Germinal center (tissue), 1 donor: Measurements from ENCODE around the gene LYST.

ENCODE experiments used
- DNase-seq: peaks from one replicate; pipeline ENCODE4 v3.0.0; 2012; ENCODE audit warnings: mixed read lengths, low spot score

The LYST gene

GRCh38 chr1:235883261-235883927 is 16.7 kb upstream of the LYST start:
- DNase-seq, result no peak

- no peak for DNase-seq
These were observed 16.1 kb upstream of the LYST start for GRCh38 chr1:235882816-235883215.

DNA sequence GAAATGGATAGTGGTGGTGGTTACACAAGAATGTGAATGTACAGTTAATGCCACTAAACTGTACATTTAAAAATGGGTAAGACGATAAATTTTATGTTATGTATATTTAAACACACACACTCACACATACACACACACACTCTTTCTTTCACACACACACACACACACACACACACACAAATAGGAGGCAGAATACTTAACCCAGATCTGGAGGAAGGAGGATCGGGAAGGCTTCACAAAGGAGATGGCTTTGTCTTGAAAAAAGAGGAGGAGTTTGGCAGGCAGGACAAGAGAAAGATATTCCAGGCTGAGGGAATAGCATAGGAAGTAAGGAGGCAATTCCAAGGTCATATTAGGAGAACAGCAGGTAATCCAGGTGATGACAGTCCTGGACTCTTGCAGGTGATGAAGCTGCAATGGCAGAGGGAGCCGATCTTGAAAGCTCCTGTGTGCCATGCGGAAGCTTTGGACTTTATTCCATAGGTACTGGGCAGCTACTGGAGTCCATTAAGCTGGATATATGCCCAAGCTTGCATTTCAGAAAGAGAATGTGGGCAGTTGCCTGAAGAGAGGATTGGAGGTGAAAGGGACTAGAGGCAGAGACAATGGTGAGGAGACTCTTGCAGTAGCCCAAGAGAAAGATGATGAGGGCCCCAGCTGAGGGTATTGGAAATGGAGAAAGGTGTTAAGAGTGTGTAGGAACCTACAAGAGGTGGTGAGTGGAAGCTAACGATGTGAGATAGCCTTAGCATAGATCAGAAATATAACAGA is 15.4 kb upstream of the LYST start:
- DNase-seq, result no peak

GRCh38 chr1:235878082-235878811 is 11.5 kb upstream of the LYST start:
- no peak for DNase-seq

DNA sequence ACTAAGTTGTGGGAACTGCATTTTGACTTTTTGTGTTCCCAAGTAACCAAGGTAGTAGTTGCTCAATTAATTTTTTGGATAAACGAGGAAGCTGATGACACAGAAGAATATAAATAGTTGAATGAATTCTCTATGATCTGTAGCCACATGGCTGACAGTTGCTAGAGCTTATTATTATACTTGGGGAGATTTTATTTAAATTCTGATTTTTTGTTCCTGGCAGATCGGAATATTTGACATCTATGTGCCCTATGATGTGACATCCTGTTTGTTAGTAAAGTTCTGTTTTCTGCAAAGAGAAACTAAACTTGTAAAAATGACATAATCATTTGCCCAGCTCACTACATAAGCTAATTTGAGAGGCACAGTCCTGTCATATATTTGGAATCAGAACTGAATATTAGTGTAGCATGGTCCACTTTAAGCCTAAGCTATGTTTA is 9.7 kb upstream of the LYST start:
- no peak for DNase-seq

DNA sequence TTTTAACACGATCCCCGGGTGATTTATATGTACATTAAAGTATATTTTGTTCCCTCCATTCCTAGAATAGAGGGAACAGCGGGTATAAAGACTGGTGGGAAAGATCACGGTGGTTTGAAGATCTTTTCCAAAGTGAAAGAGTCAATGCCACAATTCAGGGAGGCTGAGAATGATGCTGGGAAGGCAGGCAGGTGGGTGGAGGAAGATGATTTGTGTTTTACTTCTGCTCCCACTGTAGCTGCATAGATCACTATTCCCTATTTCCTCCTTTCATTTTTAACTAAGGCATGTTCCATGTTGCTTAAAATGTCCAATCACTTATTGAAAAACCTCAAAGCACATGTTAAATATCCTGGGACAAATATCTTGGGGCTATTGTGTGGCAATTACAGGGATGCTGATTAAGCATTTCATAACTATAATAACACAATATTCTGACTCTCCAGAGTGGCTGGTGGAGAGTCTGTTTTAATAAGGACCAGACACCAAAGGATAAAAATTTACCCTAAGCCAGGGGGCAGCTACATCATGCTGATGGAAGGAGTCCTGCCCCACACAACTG is 8.4 kb upstream of the LYST start:
- no peak for DNase-seq

- no peak for DNase-seq
These were observed 7.6 kb upstream of the LYST start for GRCh38 chr1:235874261-235874660.

- no peak for DNase-seq
These were observed 6.9 kb upstream of the LYST start for GRCh38 chr1:235873571-235873970.

DNA sequence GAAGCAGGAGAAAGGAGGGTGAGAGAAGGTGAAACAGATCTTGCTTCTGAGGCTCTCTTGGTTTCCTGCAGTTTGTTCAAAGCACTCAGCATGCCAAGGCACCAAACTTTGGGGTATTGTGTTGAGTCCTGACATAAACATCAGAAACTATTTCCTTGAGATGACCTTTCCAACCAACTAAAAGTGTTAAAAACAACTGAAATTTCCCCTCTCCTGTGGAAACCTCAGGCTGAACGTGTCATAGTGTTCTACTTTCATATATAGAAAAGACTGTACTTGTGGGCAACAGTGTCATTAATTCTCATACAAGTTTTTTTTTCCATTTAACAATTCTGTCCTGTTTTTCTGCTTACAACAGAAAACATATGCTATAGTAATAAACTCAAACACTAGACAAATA is 6.3 kb upstream of the LYST start:
- no peak for DNase-seq

DNA sequence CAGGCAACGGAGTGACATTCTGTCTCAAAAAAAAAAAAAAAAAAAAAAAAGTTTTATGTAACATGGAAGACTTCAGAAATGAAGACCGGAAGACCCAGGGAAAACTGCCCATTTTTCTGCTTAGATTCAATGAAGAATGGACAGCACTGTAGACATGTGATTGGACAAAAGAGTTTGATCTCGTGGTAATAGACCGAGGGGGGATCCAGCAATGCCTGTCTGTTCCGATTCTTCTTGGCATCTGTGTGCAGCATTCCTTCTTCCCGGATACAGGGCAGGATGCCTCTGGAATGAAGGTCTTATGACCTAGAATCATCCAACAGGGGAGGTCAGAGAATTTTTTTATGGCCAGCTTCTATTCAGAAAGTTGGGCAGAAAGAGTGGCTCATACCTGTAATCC is 5.6 kb upstream of the LYST start:
- no peak for DNase-seq

DNA sequence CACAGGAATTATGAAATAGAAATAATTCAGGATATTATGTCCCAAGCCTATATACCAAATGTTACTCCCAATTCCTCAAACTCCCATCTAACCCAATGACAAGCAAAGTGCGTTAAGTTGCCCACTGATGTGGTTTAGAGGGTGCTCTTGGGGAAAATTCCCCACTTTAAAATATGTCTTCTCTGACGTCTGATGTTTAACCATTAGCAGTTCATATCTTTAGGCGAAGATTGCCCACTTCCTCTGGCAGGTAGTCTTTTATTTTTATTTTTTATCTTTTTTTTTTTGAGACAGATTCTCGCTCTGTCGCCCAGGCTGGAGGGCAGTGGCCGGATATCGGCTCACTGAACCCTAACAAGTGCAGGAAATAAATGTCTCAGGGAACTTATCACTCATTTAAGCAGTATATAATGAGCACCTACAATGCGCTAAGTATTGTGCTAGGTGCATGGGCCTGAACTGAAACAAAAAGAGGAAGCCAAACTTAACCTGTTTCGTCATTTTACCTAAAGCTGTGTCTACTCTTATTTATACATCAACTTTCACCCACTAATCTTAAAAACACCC is 1.3 kb upstream of the LYST start:
- DNase-seq, result peak; percentile 56

- DNase-seq, result peak; percentile 98
These were observed 473 bp upstream of the LYST start for GRCh38 chr1:235866913-235867845.

GRCh38 chr1:235865565-235866204 is 1.0 kb downstream of the LYST start:
- no peak for DNase-seq

- no peak for DNase-seq
These were observed 1.7 kb downstream of the LYST start for GRCh38 chr1:235864931-235865525.

DNA sequence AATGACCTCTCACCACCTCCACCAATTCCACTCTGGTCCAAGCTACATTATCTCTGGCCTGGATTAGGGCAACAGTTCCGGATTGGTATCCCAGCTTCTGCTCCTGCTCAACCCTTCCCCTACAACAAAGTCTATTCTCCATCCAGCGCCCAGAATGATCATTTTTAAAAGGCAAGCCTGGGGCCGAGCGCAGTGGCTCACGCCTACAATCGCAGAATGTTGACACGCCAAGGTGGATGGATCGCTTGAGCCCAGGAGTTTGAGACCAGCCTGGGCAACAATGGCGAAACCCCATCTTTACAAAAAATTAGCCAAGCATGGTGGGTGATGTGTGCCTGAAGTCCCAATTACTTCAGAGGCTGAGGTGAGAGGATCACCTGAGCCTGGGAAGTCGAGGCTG is 2.2 kb downstream of the LYST start:
- no peak for DNase-seq

GRCh38 chr1:235863699-235864093 is 3.0 kb downstream of the LYST start:
- DNase-seq, result no peak

DNA sequence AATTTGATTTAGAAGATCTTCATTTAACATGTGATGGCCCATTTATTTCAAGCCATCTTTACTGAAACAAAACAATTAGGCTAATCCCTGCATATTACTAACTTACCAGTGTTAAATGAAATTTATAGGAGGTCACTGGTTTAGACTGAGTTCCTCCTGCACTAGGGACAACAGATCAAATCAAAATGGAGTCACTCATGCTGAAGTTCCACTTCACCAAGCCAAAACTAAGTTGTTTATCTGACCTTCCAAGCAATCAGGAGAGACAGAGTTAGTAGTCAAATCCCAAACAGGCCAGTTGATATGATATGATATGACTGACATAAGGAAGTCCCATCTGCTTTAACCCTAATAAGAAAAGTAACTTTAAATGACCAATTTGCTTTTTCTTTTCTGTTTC is 4.8 kb downstream of the LYST start:
- no peak for DNase-seq

DNA sequence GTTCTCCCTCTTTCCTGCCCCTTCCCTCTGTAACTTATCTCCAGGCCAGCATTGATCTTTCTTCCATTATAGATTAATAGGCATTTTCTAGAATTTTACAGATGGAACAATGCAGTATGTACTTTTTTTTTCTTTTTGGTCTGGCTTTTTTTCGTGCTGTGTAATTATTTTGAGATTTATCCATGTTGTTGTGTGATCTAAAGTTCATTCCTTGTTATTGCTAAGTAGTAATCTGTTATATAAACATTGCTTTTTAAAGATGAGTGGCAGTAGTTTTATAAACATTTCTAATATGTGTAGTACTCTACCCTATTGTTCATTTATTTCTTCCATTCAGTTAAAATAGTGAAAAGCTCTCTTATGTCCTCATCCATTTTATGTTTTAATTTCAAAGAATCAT is 5.9 kb downstream of the LYST start:
- DNase-seq, result no peak

DNA sequence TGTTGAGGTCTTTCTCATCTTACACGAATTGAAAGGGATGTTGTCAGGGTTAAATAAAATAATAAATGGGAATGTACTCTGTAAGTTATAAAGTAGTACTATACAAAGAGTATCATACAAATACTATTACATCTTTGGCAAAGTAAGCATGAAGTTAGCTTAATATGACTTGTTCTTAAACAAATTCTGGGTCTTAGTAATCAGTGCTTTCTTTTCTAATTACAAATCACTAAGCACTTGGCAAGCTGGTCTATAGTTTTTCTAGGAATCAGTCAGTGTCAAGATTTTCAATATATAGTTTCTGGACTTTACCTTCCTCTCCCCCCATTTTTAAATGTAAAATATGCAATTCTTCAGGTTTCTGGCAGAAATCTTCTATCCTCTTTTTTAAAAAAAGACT is 6.9 kb downstream of the LYST start:
- no peak for DNase-seq

- no peak for DNase-seq
These were observed 7.9 kb downstream of the LYST start for GRCh38 chr1:235858766-235859165.
